HL-60 (cell line): ENCODE data around the gene ROPN1L.

Experiments used
- CTCF ChIP-seq: IDR thresholded peaks from one replicate; pipeline ENCODE4 v1.5.1; 2011; ENCODE audit warnings: low read length, control low read depth, inconsistent platforms; ENCODE audit not compliant: insufficient read depth
- POLR2AphosphoS5 ChIP-seq: IDR thresholded peaks from 2 replicates; pipeline ENCODE4 v1.6.1; 2012; ENCODE audit warnings: low read depth
- REST ChIP-seq: IDR thresholded peaks from 2 replicates; pipeline ENCODE4 v1.6.1; 2012; ENCODE audit warnings: low read depth; ENCODE audit not compliant: insufficient replicate concordance

- TF ChIP-seq CTCF (no peak), REST (no peak), POLR2AphosphoS5 (no peak)
Observed at GRCh38 chr5:10506535-10506934, 64.9 kb downstream of the ROPN1L start.
